GM10248 (cell line): Measurements from ENCODE around the gene PPFIA3.

Source experiments
- CTCF ChIA-PET: fragments of 300-600 bp; sonication (Branson Sonifier 250); formaldehyde crosslinking; extraction: SDS; loops from one replicate; lab custom pipeline; 2021; ENCODE audit warnings: antibody characterized with exemption; lab: Yijun Ruan, JAX
- POLR2A ChIA-PET: fragments of 350-650 bp; sonication (Branson Sonifier 250); formaldehyde crosslinking; extraction: SDS; loops from one replicate; lab custom pipeline; 2020; ENCODE audit warnings: antibody characterized with exemption; lab: Yijun Ruan, JAX
- DNase-seq: peaks from one replicate; pipeline ENCODE4 v3.0.0; 2012; ENCODE audit errors: extremely low spot score
- TF ChIP-seq, protein P1 (sequence below): IDR thresholded peaks from 2 replicates; pipeline ENCODE4 v1.5.1; 2012; ENCODE audit warnings: mild to moderate bottlenecking, low read depth; ENCODE audit errors: extremely low read depth, missing control alignments, control extremely low read depth

The PPFIA3 gene

DNA sequence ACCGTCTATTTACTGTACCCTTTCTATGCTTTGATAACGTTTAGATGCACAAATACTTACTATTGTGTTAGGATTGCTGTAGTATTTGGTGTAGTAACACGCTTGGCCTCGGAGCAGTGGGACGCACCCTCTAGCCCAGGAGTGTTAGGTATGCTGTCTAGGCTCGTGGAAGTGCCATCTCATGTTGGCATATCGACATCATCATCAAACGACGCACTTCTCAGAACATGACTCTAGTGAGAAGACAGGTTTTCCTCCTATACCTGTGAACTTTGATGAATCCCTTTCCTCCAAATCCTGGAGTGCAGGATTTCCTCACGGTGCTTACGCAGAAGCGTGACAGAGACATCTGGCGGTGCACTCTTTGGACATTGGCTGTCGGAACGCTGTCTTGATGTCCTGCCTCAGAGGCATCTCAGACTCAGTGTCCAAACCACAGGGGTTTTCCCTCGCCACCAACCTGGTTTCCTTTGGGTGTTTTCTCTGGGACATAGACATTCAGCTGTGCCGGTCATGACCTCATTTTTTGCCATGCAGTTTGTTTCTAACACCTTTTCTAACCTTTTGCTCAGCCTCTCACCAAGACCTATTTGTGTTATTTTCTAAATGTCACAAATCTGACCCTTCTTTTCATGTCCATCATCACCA, 27.8 kb upstream of the PPFIA3 start:
- ChIA-PET CTCF (no interaction called here), POLR2A (interaction anchor here (0.7 kb wide), 1 partner anchor 21 kb away, joined by 4 read pairs; no protein-coding TSS in a partner anchor)
- TF ChIP-seq, protein P1, sequence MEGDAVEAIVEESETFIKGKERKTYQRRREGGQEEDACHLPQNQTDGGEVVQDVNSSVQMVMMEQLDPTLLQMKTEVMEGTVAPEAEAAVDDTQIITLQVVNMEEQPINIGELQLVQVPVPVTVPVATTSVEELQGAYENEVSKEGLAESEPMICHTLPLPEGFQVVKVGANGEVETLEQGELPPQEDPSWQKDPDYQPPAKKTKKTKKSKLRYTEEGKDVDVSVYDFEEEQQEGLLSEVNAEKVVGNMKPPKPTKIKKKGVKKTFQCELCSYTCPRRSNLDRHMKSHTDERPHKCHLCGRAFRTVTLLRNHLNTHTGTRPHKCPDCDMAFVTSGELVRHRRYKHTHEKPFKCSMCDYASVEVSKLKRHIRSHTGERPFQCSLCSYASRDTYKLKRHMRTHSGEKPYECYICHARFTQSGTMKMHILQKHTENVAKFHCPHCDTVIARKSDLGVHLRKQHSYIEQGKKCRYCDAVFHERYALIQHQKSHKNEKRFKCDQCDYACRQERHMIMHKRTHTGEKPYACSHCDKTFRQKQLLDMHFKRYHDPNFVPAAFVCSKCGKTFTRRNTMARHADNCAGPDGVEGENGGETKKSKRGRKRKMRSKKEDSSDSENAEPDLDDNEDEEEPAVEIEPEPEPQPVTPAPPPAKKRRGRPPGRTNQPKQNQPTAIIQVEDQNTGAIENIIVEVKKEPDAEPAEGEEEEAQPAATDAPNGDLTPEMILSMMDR = no peak
- no peak for DNase-seq

DNA sequence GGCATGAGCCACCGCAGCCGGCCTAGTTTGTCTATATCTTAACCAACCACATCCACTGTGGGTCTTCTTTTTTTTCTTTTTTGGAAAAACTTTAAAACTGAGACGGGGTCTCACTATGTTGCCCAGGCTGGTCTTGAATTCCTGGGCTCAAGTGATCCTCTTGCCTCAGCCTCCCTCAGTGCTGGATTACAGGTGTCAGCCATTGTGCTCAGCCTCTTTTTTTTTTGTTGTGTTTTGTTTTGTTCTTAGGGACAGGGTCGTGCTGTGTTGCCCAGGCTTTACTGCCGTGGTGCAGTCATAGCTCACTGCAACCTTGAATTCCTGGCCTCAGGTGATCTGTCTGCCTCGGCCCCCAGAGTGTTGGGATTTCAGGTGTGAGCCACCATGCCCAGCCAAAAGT, 26.7 kb upstream of the PPFIA3 start:
- POLR2A ChIA-PET = no interaction called here
- DNase-seq = no peak
- CTCF ChIA-PET = interaction anchor here (0.8 kb wide), 1 partner anchor 93 kb away, joined by 3 read pairs; no protein-coding TSS in a partner anchor
- TF ChIP-seq, protein P1 = no peak

GRCh38 chr19:49094505-49095482, 24.6 kb upstream of the PPFIA3 start:
- ChIA-PET CTCF (interaction anchor here (1.0 to 6.6 kb wide), 7 partner anchors 11 to 325 kb away, joined by 3 to 81 read pairs (median 5); partner anchors contain the start of gene LIN7B), POLR2A (interaction anchor here (0.7 to 1.4 kb wide), 2 partner anchors 76 to 129 kb away, joined by 3 to 6 read pairs; no protein-coding TSS in a partner anchor)
- TF ChIP-seq, protein P1 = no peak
- no peak for DNase-seq

GRCh38 chr19:49097453-49098288, 21.7 kb upstream of the PPFIA3 start:
- POLR2A ChIA-PET = interaction anchor here (0.6 to 0.9 kb wide), 3 partner anchors 16 to 110 kb away, joined by 6 to 7 read pairs (median 6); partner anchors contain the start of gene LIN7B
- CTCF ChIA-PET = interaction anchor here (0.6 to 6.6 kb wide), 53 partner anchors 9 to 317 kb away, joined by 3 to 81 read pairs (median 5); partner anchors contain the start of genes CGB2, CGB7, GYS1 and HRC
- TF ChIP-seq, protein P1 = peak; percentile 97
- DNase-seq = peak; percentile 82

- CTCF ChIA-PET = interaction anchor here (0.9 to 6.6 kb wide), 19 partner anchors 8 to 289 kb away, joined by 3 to 81 read pairs (median 10); partner anchors contain the start of genes CGB7 and LIN7B
- POLR2A ChIA-PET = no interaction called here
- TF ChIP-seq, protein P1 = no peak
- DNase-seq = no peak
Measured at GRCh38 chr19:49098795-49099194, 20.5 kb upstream of the PPFIA3 start.
